Measurements from ENCODE around the gene GPD1L.
"Not testable (repeated sequence)": the region's sequence is repeated elsewhere in the genome, so short reads cannot be mapped to it uniquely, and the experiment has no call there.

GPD1L gene

DNA sequence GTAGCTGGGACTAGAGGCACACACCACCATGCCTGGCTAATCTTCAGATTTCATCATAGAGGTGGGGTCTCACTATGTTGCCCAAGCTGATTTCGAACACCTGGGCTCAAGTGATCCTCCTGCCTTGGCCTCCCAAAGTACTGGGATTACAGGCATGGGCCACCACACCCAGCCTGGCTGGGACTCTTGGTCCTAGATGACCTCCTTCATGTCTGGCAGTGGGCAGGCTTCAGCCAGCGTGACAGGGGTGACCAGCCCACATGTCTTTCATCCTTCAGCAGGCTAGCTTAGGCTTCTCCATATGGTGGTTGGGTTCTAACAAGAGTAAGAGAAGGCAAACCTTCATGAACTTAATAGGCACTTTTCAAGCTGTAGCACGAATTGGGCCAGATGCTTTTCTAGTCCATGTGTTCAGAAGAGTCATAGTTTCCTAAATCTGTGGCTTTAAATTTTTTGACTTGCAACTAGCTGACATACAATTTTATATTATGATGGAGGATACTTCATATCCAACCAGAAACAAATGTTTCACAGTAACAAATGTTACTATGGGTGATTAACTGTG is 7.6 kb downstream of the GPD1L start:
- DNase-seq, result no peak
- intact Hi-C loops (cut with DNase I; ENCODE audit: low total_unique reads), result no loop called here
- H3K27ac ChIP-seq, result no peak overlapping the region
- TF ChIP-seq, protein P1, sequence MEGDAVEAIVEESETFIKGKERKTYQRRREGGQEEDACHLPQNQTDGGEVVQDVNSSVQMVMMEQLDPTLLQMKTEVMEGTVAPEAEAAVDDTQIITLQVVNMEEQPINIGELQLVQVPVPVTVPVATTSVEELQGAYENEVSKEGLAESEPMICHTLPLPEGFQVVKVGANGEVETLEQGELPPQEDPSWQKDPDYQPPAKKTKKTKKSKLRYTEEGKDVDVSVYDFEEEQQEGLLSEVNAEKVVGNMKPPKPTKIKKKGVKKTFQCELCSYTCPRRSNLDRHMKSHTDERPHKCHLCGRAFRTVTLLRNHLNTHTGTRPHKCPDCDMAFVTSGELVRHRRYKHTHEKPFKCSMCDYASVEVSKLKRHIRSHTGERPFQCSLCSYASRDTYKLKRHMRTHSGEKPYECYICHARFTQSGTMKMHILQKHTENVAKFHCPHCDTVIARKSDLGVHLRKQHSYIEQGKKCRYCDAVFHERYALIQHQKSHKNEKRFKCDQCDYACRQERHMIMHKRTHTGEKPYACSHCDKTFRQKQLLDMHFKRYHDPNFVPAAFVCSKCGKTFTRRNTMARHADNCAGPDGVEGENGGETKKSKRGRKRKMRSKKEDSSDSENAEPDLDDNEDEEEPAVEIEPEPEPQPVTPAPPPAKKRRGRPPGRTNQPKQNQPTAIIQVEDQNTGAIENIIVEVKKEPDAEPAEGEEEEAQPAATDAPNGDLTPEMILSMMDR (IDR thresholded peaks at IDR 0.05), result no peak
- H3K4me3 ChIP-seq, result no peak overlapping the region
- H3K9me3 ChIP-seq, result no peaks in the 10 kb centered on the region
- no peaks in the 10 kb centered on the region for H3K27me3 ChIP-seq
- peaks cover 0 to 6% (median 3%) of the 10 kb centered on the region in 3 donors for H3K36me3 ChIP-seq
- H3K4me1 ChIP-seq, result peaks cover 0 to 52% (median 11%) of the 10 kb centered on the region in 4 donors

GRCh38 chr3:32114546-32115386 is 8.3 kb downstream of the GPD1L start:
- H3K27me3 ChIP-seq, H3K27ac ChIP-seq: not testable (repeated sequence)

DNA sequence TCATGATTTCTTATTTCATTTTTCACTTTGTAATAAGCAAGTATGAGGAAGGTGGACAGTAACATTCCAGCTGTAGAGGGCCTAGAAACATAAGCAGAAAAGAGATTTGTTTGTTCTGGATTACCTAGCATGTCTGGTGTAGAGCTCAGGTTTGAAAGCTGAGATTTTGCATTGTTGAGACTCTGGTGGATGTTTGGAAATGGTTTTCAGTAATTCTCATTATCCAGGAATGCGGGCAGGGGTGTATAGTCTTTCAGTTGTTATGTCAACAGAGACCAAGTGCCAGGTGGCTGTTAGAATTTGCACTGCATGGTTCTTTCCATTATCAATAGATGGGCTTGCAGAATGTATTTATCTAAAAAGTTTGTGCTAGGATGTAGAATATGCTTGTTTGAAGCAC is 10.9 kb downstream of the GPD1L start:
- Histone ChIP-seq H3K36me3 (peaks cover 0 to 6% (median 3%) of the 10 kb centered on the region in 3 donors), H3K9me3 (no peaks in the 10 kb centered on the region), H3K27ac (no peak overlapping the region), H3K4me3 (no peak overlapping the region), H3K27me3 (no peaks in the 10 kb centered on the region), H3K4me1 (peaks cover 0 to 21% (median 1%) of the 10 kb centered on the region in 4 donors)
- intact Hi-C loops (cut with DNase I; ENCODE audit: low total_unique reads), result no loop called here
- TF ChIP-seq, protein P1 (IDR thresholded peaks at IDR 0.05), result no peak
- DNase-seq, result no peak

More at GRCh38 chr3:32114546-32115386, 8.3 kb downstream of the GPD1L start:
- H3K9me3 ChIP-seq; intact Hi-C loops (cut with DNase I; ENCODE audit: low total_unique reads); DNase-seq; H3K4me3 ChIP-seq; H3K36me3 ChIP-seq: not testable (repeated sequence)
- H3K4me1 ChIP-seq, result peaks cover 0 to 45% (median 6%) of the 10 kb centered on the region in 4 donors

GRCh38 chr3:32118215-32118614 is 11.8 kb downstream of the GPD1L start:
- Histone ChIP-seq H3K27ac (no peak overlapping the region), H3K4me3 (no peak overlapping the region), H3K9me3 (no peaks in the 10 kb centered on the region), H3K36me3 (peaks cover 0 to 6% (median 3%) of the 10 kb centered on the region in 3 donors), H3K4me1 (peaks cover 0 to 20% (median 1%) of the 10 kb centered on the region in 4 donors), H3K27me3 (no peaks in the 10 kb centered on the region)
- no peak for DNase-seq
- intact Hi-C loops (cut with DNase I; ENCODE audit: low total_unique reads), result no loop called here
- TF ChIP-seq, protein P1 (IDR thresholded peaks at IDR 0.05), result no peak

DNA sequence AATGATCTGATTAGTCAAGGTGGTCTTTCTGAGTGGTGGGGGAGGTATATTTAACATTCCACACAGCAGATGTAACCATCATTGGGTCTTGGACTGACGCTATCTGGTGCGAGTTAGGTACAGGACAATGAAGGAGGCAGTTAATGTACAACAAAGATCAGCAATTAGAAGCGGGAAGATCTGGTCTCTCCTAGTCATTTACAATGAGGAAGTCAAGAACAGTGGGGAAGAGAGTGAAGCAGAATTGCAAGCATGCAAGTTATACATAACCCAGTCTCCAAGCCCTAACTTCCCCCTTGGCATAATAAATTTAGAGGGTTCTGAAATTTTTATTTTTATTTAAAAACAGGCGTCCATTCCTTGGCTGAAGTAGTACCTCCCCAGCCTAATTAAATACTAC is 14.1 kb downstream of the GPD1L start:
- no peak for DNase-seq
- H3K27ac ChIP-seq, result no peak overlapping the region
- no peak overlapping the region for H3K4me3 ChIP-seq
- H3K4me1 ChIP-seq, result peaks cover 0 to 9% (median 1%) of the 10 kb centered on the region in 4 donors
- intact Hi-C loops (cut with DNase I; ENCODE audit: low total_unique reads), result no loop called here
- no peaks in the 10 kb centered on the region for H3K36me3 ChIP-seq
- TF ChIP-seq, protein P1 (IDR thresholded peaks at IDR 0.05), result no peak
- no peaks in the 10 kb centered on the region for H3K27me3 ChIP-seq
- no peaks in the 10 kb centered on the region for H3K9me3 ChIP-seq

GRCh38 chr3:32121137-32121536 is 14.7 kb downstream of the GPD1L start:
- TF ChIP-seq, protein P1 (IDR thresholded peaks at IDR 0.05), result no peak
- Histone ChIP-seq H3K36me3 (no peaks in the 10 kb centered on the region), H3K27ac (no peak overlapping the region), H3K4me3 (no peak overlapping the region), H3K4me1 (peaks cover 0 to 11% (median 1%) of the 10 kb centered on the region in 4 donors), H3K9me3 (no peaks in the 10 kb centered on the region), H3K27me3 (no peaks in the 10 kb centered on the region)
- intact Hi-C loops (cut with DNase I; ENCODE audit: low total_unique reads), result no loop called here
- DNase-seq, result no peak

Data from tibial artery (tissue), 4 donors.